Lower lobe of right lung (tissue), 2 donors: Measurements from ENCODE around the gene MAPK12. TPM values are rescaled to one million over a fixed set of nuclear protein-coding genes. Genes with fewer than 3 reads are reported as not detected.

ENCODE experiments used
- ATAC-seq, 2 donors: fragments of 200-7000 bp; cut with Tn5 transposase; one replicate each; pipeline ENCODE4 v1.9.1; 2020 to 2022; ENCODE audit warnings: mild to moderate bottlenecking in 2 of 2, moderate library complexity in 2 of 2
- DNase-seq: peaks from one replicate; pipeline ENCODE4 v3.0.0-alpha.2; 2020
- H3K27ac ChIP-seq: fragments of 200-600 bp; one replicate; pipeline ENCODE4 v1.8.0; 2022
- H3K27me3 ChIP-seq: fragments of 200-600 bp; one replicate; pipeline ENCODE4 v1.8.0; 2022; ENCODE audit warnings: low read depth
- H3K36me3 ChIP-seq: fragments of 200-600 bp; one replicate; pipeline ENCODE4 v1.8.0; 2022; ENCODE audit warnings: mild to moderate bottlenecking
- H3K4me1 ChIP-seq: fragments of 200-600 bp; one replicate; pipeline ENCODE4 v1.8.0; 2022
- H3K4me3 ChIP-seq: fragments of 200-600 bp; one replicate; pipeline ENCODE4 v1.8.0; 2022; ENCODE audit warnings: mild to moderate bottlenecking
- H3K9me3 ChIP-seq: fragments of 200-600 bp; one replicate; pipeline ENCODE4 v1.8.0; 2022
- CTCF ChIP-seq: fragments of 200-600 bp; IDR thresholded peaks from one replicate; pipeline ENCODE4 v1.8.0; 2022; ENCODE audit warnings: antibody characterized with exemption, mild to moderate bottlenecking
- intact Hi-C: fragments of 100-400 bp; cut with DNase I; formaldehyde crosslinking; loops from one replicate; pipeline ENCODE4 v1.11.0; 2022
- total RNA-seq: library from RNA; stranded (reverse); fragmentation: NEBNext Ultra II Directional; extraction: Animal tissue kit (Norgen Biotek cat#: 25700); gene quantifications from one replicate; pipeline ENCODE4 v1.2.1, GENCODE V29; 2021
- donor health status: DM: no; HTN: yes; CAD: no; lungs with severe emphysema.

Gene MAPK12
- total RNA-seq, 1 donor from 2014 or later = 11.9 TPM

DNA sequence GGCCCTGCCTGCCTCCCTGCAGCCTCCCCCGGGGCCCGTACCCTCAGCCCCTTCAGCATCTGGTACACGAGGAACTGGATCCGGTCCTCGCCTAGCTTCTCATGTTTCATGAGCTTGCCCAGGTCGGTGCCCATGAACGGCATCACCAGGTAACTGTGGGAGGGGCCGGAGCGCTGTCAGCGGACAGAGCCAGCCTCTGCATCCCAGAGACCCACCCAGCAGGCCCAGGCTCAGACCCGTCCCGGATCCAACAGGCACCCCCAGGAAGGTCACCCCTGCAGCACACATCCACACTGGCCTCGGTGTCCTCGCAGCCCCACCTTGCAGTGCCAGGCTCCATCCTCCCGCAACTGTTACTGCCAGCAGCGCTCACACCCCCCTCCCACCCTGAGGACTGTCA lies 4.4 kb downstream of the MAPK12 start:
- peaks cover 15% of the 10 kb centered on the region for H3K4me1 ChIP-seq
- no peak for ATAC-seq
- DNase-seq = no peak
- no peak for TF ChIP-seq CTCF
- H3K36me3 ChIP-seq = no peaks in the 10 kb centered on the region
- no peak overlapping the region for H3K27ac ChIP-seq
- H3K27me3 ChIP-seq = peaks cover 10% of the 10 kb centered on the region
- H3K9me3 ChIP-seq = no peaks in the 10 kb centered on the region
- H3K4me3 ChIP-seq = no peak overlapping the region
- intact Hi-C loops = no loop called here

- DNase-seq = no peak
- H3K4me1 ChIP-seq = peaks cover 18% of the 10 kb centered on the region
- H3K4me3 ChIP-seq = no peak overlapping the region
- intact Hi-C loops = no loop called here
- H3K27me3 ChIP-seq = peaks cover 6% of the 10 kb centered on the region
- ATAC-seq = no peak
- no peak for TF ChIP-seq CTCF
- no peaks in the 10 kb centered on the region for H3K9me3 ChIP-seq
- H3K27ac ChIP-seq = no peak overlapping the region
- H3K36me3 ChIP-seq = no peaks in the 10 kb centered on the region
These were observed 5.1 kb downstream of the MAPK12 start for GRCh38 chr22:50256258-50256862.

DNA sequence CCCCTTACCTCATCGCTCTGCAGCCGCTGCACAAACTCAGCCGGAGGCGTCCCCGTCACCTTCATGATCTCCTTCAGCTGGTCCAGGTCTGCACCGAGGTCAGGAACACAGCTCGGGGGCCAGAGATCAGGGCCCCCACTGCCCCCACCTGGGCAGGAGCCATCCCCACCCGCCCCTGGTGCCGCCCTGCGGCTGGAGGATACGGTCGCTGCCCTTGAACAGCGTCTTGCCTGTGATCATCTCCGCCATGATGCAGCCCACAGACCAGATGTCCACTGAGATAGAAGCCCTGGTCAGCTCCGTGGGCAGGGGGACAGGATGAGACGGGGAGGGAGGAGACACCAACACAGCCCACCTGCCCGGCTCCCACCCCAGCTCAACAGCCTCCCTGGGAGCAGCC lies 5.9 kb downstream of the MAPK12 start:
- Histone ChIP-seq H3K4me3 (no peak overlapping the region), H3K27ac (no peak overlapping the region), H3K4me1 (peaks cover 20% of the 10 kb centered on the region), H3K36me3 (no peaks in the 10 kb centered on the region), H3K9me3 (no peaks in the 10 kb centered on the region), H3K27me3 (peaks cover 2% of the 10 kb centered on the region)
- no peak for ATAC-seq
- TF ChIP-seq CTCF = no peak
- intact Hi-C loops = no loop called here
- DNase-seq = no peak

GRCh38 chr22:50255099-50255498 lies 6.4 kb downstream of the MAPK12 start:
- ATAC-seq (no peak), DNase-seq (no peak)
- Histone ChIP-seq H3K36me3 (no peaks in the 10 kb centered on the region), H3K4me3 (no peak overlapping the region), H3K9me3 (no peaks in the 10 kb centered on the region), H3K4me1 (peaks cover 20% of the 10 kb centered on the region), H3K27me3 (no peaks in the 10 kb centered on the region), H3K27ac (no peak overlapping the region)
- TF ChIP-seq CTCF = no peak
- intact Hi-C loops = no loop called here

DNA sequence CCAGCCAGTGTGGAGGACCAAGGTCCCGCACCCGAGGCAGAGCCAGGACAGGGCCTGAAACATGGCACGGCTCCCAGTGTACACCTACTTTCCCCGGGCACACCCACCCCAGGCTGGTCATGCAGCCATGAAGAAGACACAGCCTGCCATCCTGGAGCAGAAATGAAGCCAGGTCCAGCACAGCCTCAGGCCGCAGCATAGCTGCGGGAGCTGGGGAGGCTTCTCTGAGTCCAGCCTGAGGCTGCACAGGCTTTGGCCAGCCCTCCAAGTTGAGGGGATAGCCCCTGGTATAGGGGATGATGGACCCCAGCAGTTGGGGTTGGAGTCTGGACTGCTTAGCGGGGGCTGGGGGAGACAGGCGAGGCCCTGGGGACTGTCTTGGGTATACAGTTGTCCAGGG lies 7.5 kb downstream of the MAPK12 start:
- Histone ChIP-seq H3K4me3 (no peak overlapping the region), H3K4me1 (peaks cover 29% of the 10 kb centered on the region), H3K9me3 (no peaks in the 10 kb centered on the region), H3K27ac (no peak overlapping the region), H3K36me3 (no peaks in the 10 kb centered on the region), H3K27me3 (no peaks in the 10 kb centered on the region)
- no peak for DNase-seq
- no peak for ATAC-seq
- TF ChIP-seq CTCF = no peak
- intact Hi-C loops = no loop called here
